Type B pancreatic cell (in vitro differentiated cells): ENCODE results near the gene EFR3B. TPM values are rescaled to one million over a fixed set of nuclear protein-coding genes. Genes with fewer than 3 reads are reported as not detected.

Experiments used
- DNase-seq: peaks from one replicate; pipeline ENCODE4 v3.0.0; 2021; ENCODE audit warnings: mixed read lengths; ENCODE audit not compliant: unreplicated experiment; ENCODE audit errors: extremely low spot score
- H3K27ac Mint-ChIP-seq: 2 replicates; pipeline ENCODE4 v1.8.0; 2021; ENCODE audit warnings: mild to moderate bottlenecking, mixed read lengths
- H3K27me3 Mint-ChIP-seq: 2 replicates; pipeline ENCODE4 v1.8.0; 2021; ENCODE audit warnings: mixed read lengths
- H3K36me3 Mint-ChIP-seq: 2 replicates; pipeline ENCODE4 v1.8.0; 2021; ENCODE audit warnings: mixed read lengths
- H3K4me1 Mint-ChIP-seq: one replicate; pipeline ENCODE4 v1.8.0; 2021; ENCODE audit warnings: mixed read lengths; ENCODE audit not compliant: unreplicated experiment
- H3K4me3 Mint-ChIP-seq: 2 replicates; pipeline ENCODE4 v1.8.0; 2021; ENCODE audit warnings: mild to moderate bottlenecking, mixed read lengths
- H3K9me3 Mint-ChIP-seq: 2 replicates; pipeline ENCODE4 v1.8.0; 2021; ENCODE audit warnings: mixed read lengths
- CTCF ChIP-seq: fragments of 200-600 bp; sonication (generic); conservative IDR thresholded peaks from 2 replicates; pipeline ENCODE4 v1.5.0; 2021; ENCODE audit warnings: antibody characterized with exemption, mild to moderate bottlenecking
- total RNA-seq: library from RNA; stranded (reverse); gene quantifications from 2 replicates; pipeline ENCODE4 v1.2.1, GENCODE V29; 2021; ENCODE audit warnings: low replicate concordance

The EFR3B gene
- total RNA-seq, 1 donor from 2014 or later: 12.4 TPM

- H3K27me3 Mint-ChIP-seq: no peaks in the 10 kb centered on the region
- H3K4me1 Mint-ChIP-seq: peaks cover 13% of the 10 kb centered on the region
- no peak overlapping the region for H3K4me3 Mint-ChIP-seq
- H3K9me3 Mint-ChIP-seq: no peaks in the 10 kb centered on the region
- no peaks in the 10 kb centered on the region for H3K36me3 Mint-ChIP-seq
- no peak for DNase-seq
- no peak overlapping the region for H3K27ac Mint-ChIP-seq
- no peak for TF ChIP-seq CTCF
These were observed 12.8 kb downstream of the EFR3B start for GRCh38 chr2:25054720-25055119.

- Mint-ChIP-seq H3K4me1 (peaks cover 13% of the 10 kb centered on the region), H3K27me3 (no peaks in the 10 kb centered on the region), H3K27ac (no peak overlapping the region), H3K4me3 (no peak overlapping the region), H3K36me3 (no peaks in the 10 kb centered on the region), H3K9me3 (no peaks in the 10 kb centered on the region)
- no peak for DNase-seq
- TF ChIP-seq CTCF: no peak
These were observed 13.6 kb downstream of the EFR3B start for GRCh38 chr2:25055376-25055920.

GRCh38 chr2:25056098-25056821 lies 14.4 kb downstream of the EFR3B start:
- Mint-ChIP-seq H3K9me3 (no peaks in the 10 kb centered on the region), H3K4me1 (peaks cover 13% of the 10 kb centered on the region), H3K36me3 (no peaks in the 10 kb centered on the region), H3K27ac (no peak overlapping the region), H3K27me3 (no peaks in the 10 kb centered on the region), H3K4me3 (no peak overlapping the region)
- no peak for TF ChIP-seq CTCF
- no peak for DNase-seq

GRCh38 chr2:25062511-25062917 lies 20.6 kb downstream of the EFR3B start:
- H3K36me3 Mint-ChIP-seq: peaks cover 5% of the 10 kb centered on the region
- no peak overlapping the region for H3K27ac Mint-ChIP-seq
- H3K4me3 Mint-ChIP-seq: no peak overlapping the region
- no peaks in the 10 kb centered on the region for H3K4me1 Mint-ChIP-seq
- no peak for TF ChIP-seq CTCF
- no peak for DNase-seq
- peaks cover 5% of the 10 kb centered on the region for H3K9me3 Mint-ChIP-seq
- no peaks in the 10 kb centered on the region for H3K27me3 Mint-ChIP-seq

- DNase-seq: no peak
- Mint-ChIP-seq H3K27me3 (no peaks in the 10 kb centered on the region), H3K4me1 (peaks cover 5% of the 10 kb centered on the region), H3K9me3 (peaks cover 5% of the 10 kb centered on the region), H3K4me3 (no peak overlapping the region), H3K27ac (no peak overlapping the region), H3K36me3 (peaks cover 5% of the 10 kb centered on the region)
- TF ChIP-seq CTCF: no peak
These were observed 22.2 kb downstream of the EFR3B start for GRCh38 chr2:25063876-25064660.
